ENCODE measurements around the gene U2AF2. TPM values are rescaled to one million over a fixed set of nuclear protein-coding genes. Genes with fewer than 3 reads are reported as not detected.

The U2AF2 gene
- polyA plus RNA-seq, 2 of the 4 experiments (the other 2 are of a cell fraction): 157 to 302 TPM

- FAIRE-seq: no peak
- CTCF ChIA-PET: interaction anchor here (0.6 to 24.9 kb wide), 7 partner anchors 9 to 535 kb away, joined by 3 to 363 read pairs (median 38); partner anchors contain the start of gene ZNF865
These were observed 31.3 kb upstream of the U2AF2 start for GRCh38 chr19:55623561-55623960.

GRCh38 chr19:55624109-55625003 lies 30.5 kb upstream of the U2AF2 start, which contains the start of gene ZNF784:
TSS of gene ZNF784 (minus strand) at chr19:55624566. CDS start at chr19:55624561, 5 bp downstream.
- H3K27ac ChIP-seq: peak within 1 kb of the TSS; percentile 89 to 93
- peak within 1 kb of the TSS; percentile 48 for H3K4me3 ChIP-seq
- TF ChIP-seq ZNF302 (CRISPR knock-in tag; IDR thresholded peaks at IDR 0.05) (0 out of 2 replicates have a peak, but pooled peaks have one; percentile 17), CTCF (IDR thresholded peaks at IDR 0.05) (no peak), PBX3 (IDR thresholded peaks at IDR 0.05) (peak; percentile 69; the same call in 1 of the 2 replicates), RFX5 (IDR thresholded peaks at IDR 0.05) (no peak), BCL3 (IDR thresholded peaks at IDR 0.05) (0 out of 3 replicates have a peak, but pooled peaks have one; percentile 56), SREBF2 (IDR thresholded peaks at IDR 0.05) (no peak), SMC3 (IDR thresholded peaks at IDR 0.05) (0 out of 3 replicates have a peak, but pooled peaks have one; percentile 5), PHF8 (IDR thresholded peaks at IDR 0.05; ENCODE audit: borderline replicate concordance, low read depth) (peak; percentile 46; the same call in 1 of the 2 replicates), TP53 (CRISPR knock-in tag; IDR thresholded peaks at IDR 0.05) (0 out of 2 replicates have a peak, but pooled peaks have one; percentile 27), JUN (IDR thresholded peaks at IDR 0.05) (peak in 1 of 2 experiments; percentile 89; a peak in 3 of 5 replicates), NFE2L2 (conservative IDR thresholded peaks at IDR 0.05; ENCODE audit: low read length) (no peak), MAZ (IDR thresholded peaks at IDR 0.05; ENCODE audit: borderline replicate concordance, low read depth, low read length) (peak; percentile 39; the same call in 1 of the 2 replicates), POLR2A (IDR thresholded peaks at IDR 0.05; ENCODE audit: low read length) (peak; percentile 80), ZC3H11A (IDR thresholded peaks at IDR 0.05) (no peak), RNF2 (IDR thresholded peaks at IDR 0.05; ENCODE audit: borderline replicate concordance, low read depth) (no peak), FOSB (CRISPR knock-in tag; IDR thresholded peaks at IDR 0.05) (peak; percentile 32; the same call in 1 of the 2 replicates), CHD2 (IDR thresholded peaks at IDR 0.05; ENCODE audit: low read length, partially characterized antibody) (peak; percentile 45), HOXB5 (CRISPR knock-in tag; IDR thresholded peaks at IDR 0.05) (0 out of 2 replicates have a peak, but pooled peaks have one; percentile 34), HOXA7 (CRISPR knock-in tag; IDR thresholded peaks at IDR 0.05) (no peak), CEBPB (IDR thresholded peaks at IDR 0.05) (no peak), RARB (CRISPR knock-in tag; IDR thresholded peaks at IDR 0.05) (no peak), JUNB (IDR thresholded peaks at IDR 0.05) (no peak), POLR2AphosphoS2 (conservative IDR thresholded peaks at IDR 0.05; ENCODE audit: low read length) (no peak)
- POLR2A ChIA-PET: interaction anchor here (0.6 to 3.4 kb wide), 26 partner anchors 9 to 470 kb away, joined by 3 to 33 read pairs (median 5); partner anchors contain the start of genes CCDC106, DNAAF3, FIZ1 and SSC5D
- CTCF ChIA-PET: interaction anchor here (0.6 to 24.9 kb wide), 11 partner anchors 8 to 536 kb away, joined by 3 to 363 read pairs (median 4); partner anchors contain the start of gene ZNF865
- H3K4me1 ChIP-seq: 0 out of 3 replicates have a peak, but pooled peaks cover 7% of the 10 kb centered on the region
- whole genome bisulfite sequencing (ENCODE audit: missing lambda C conversion rate): under 1% methylated on average over 31 of the region's 56 CpGs
- FAIRE-seq (no peak), ATAC-seq (peak; percentile 74 to 82), DNase-seq (ENCODE audit: low read depth in 1 of 2, low spot score in 1 of 2) (peak; percentile 89 to 96)
- peak within 1 kb of the TSS; percentile 92 for H3K4me2 ChIP-seq
- no peaks in the 10 kb centered on the region for H3K9me3 ChIP-seq

More at GRCh38 chr19:55623561-55623960, 31.3 kb upstream of the U2AF2 start:
- POLR2A ChIA-PET: interaction anchor here (1.3 to 3.4 kb wide), 6 partner anchors 14 to 147 kb away, joined by 3 to 33 read pairs (median 14); partner anchors contain the start of genes CCDC106, FIZ1, U2AF2 and ZNF628
- Histone ChIP-seq H3K4me1 (0 out of 3 replicates have a peak, but pooled peaks cover 7% of the 10 kb centered on the region), H3K27ac (peak overlapping the region in 1 of 2 experiments; percentile 93; a peak in 1 of 6 replicates), H3K4me2 (peak overlapping the region; percentile 92), H3K4me3 (peak overlapping the region; percentile 48; the same call in 1 of the 3 replicates), H3K9me3 (no peaks in the 10 kb centered on the region)
- WGBS (ENCODE audit: missing lambda C conversion rate): 72% methylated on average over 7 of the region's 7 CpGs
- ATAC-seq (no peak), DNase-seq (ENCODE audit: low read depth in 1 of 2, low spot score in 1 of 2) (no peak)
- TF ChIP-seq RARB (CRISPR knock-in tag; IDR thresholded peaks at IDR 0.05): 0 out of 2 replicates have a peak, but pooled peaks have one; percentile 41
- TF ChIP-seq ATOH8 (CRISPR knock-in tag; IDR thresholded peaks at IDR 0.05; ENCODE audit: low read depth): no peak
